Measurements from ENCODE around the gene FRAS1. TPM values are rescaled to one million over a fixed set of nuclear protein-coding genes. Genes with fewer than 3 reads are reported as not detected.

FRAS1 gene
- total RNA-seq, 8 experiments from 2014 or later = 0.59 to 28.6 (median 5.4) TPM

DNA sequence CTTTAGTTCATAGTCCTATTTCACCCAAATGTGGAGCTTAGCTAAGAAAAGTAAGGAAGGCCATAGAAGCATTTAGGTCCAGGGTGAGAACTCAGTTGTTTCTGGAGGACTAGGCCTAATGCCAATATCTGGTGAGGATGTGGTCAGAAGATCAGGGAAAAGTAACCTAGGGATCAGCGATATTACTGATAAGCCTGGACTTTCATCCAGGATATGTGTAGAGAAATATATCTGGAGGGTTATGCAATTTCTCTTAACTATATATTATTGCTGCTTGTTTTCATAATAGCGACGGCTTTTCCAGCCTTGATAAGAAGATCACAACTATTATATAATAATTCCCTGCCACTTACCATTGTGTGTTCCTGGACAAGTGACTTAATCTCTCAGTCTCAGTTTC, 81.1 kb downstream of the FRAS1 start:
- WGBS, 10 experiments = 80 to 100% (median 100%) methylated on average over 1 to 3 of the region's 3 CpGs; no CpG with 5 or more reads in 3 of the 10 experiments

DNA sequence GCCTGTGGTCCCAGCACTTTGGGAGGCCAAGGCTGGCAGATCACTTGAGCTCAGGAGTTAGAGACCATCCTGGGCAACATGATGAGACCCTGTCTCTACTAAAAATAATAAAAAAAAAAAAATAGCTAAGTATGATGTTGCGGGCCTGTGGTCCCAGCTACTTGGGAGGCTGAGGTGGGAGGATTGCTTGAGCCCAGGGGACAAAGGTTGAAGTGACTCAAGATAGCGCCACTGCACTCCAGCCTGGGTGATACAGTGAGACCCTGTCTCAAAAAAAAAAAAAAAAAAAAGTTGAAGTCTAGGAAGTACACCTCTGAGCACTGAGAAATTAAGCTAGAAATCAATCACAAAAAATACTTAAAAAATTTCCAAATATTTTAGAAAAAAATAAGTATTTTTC, 86.5 kb downstream of the FRAS1 start:
- H3K27ac ChIP-seq = no peak overlapping the region
- no peak overlapping the region for H3K4me3 ChIP-seq
- no peak for ATAC-seq (replicated peaks in 6 of 8)
- in situ Hi-C loops (cut with MboI; ENCODE audit: low pct_unique_long_range_greater_than_20kb in 2 of 9, low sequenced_read_pairs in 9 of 9, unreplicated experiment in 9 of 9) = no loop called here
- no peaks in the 10 kb centered on the region for H3K4me1 ChIP-seq (replicated peaks in 1 of 2)
- WGBS, 10 experiments = 79 to 100% (median 100%) methylated on average over 1 to 2 of the region's 2 CpGs; no CpG with 5 or more reads in 1 of the 10 experiments

More for the DNA sequence above, 81.1 kb downstream of the FRAS1 start:
- no peaks in the 10 kb centered on the region for H3K4me1 ChIP-seq (replicated peaks in 1 of 2)
- no peak overlapping the region for H3K27ac ChIP-seq
- ATAC-seq (replicated peaks in 6 of 8) = no peak
- H3K4me3 ChIP-seq = no peak overlapping the region
- in situ Hi-C loops (cut with MboI; ENCODE audit: low pct_unique_long_range_greater_than_20kb in 2 of 9, low sequenced_read_pairs in 9 of 9, unreplicated experiment in 9 of 9) = no loop called here

DNA sequence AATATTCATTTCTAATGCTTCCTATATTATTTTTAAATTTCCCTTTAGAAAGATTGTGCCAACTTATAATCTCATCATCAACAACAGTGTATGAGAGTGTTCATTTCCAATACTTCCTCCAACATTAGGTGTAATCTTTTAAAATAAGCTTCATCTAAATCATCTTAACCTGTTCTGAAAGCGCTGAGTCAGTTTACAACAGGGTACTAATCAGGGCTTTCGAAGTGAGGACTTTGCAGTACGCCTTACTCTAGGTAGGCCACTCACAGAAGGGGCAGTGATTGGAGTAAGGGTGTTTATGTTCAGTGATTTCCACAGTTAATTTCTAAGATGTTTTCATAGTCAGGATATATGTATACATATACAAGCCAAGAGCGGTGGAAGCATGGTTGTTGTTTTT, 87.9 kb downstream of the FRAS1 start:
- in situ Hi-C loops (cut with MboI; ENCODE audit: low pct_unique_long_range_greater_than_20kb in 2 of 9, low sequenced_read_pairs in 9 of 9, unreplicated experiment in 9 of 9) = no loop called here
- no peak overlapping the region for H3K27ac ChIP-seq
- WGBS, 10 experiments = 87 to 100% (median 97%) methylated on average over 1 to 4 of the region's 4 CpGs; no CpG with 5 or more reads in 1 of the 10 experiments
- H3K4me3 ChIP-seq = no peak overlapping the region
- no peak for ATAC-seq (replicated peaks in 6 of 8)
- peaks cover 6 to 11% of the 10 kb centered on the region in 2 donors for H3K4me1 ChIP-seq (replicated peaks in 1 of 2)

DNA sequence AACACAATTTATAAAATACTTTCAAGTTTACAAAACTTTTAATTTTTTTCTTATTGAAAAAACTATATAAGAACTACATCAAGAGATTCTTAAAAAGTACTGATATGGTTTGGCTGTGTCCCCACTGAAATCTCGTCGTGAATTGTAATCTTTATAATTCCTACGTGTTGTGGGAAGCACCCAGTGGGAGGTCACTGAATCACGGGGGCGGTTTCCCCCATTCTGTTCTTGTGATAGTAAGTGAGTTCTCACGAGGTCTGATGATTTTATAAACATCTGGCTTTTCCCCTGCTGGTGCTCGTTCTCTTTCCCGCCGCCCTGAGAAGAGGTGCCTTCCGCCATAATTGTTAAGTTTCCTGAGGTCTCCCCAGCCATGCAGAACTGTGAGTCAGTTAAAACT, 88.5 kb downstream of the FRAS1 start:
- in situ Hi-C loops (cut with MboI; ENCODE audit: low pct_unique_long_range_greater_than_20kb in 2 of 9, low sequenced_read_pairs in 9 of 9, unreplicated experiment in 9 of 9) = no loop called here
- peaks cover 11 to 17% of the 10 kb centered on the region in 2 donors for H3K4me1 ChIP-seq (replicated peaks in 1 of 2)
- no peak for ATAC-seq (replicated peaks in 6 of 8)
- no peak overlapping the region for H3K27ac ChIP-seq
- WGBS, 10 experiments = 66 to 87% (median 78%) methylated on average over 3 to 10 of the region's 10 CpGs; no CpG with 5 or more reads in 3 of the 10 experiments
- no peak overlapping the region for H3K4me3 ChIP-seq

DNA sequence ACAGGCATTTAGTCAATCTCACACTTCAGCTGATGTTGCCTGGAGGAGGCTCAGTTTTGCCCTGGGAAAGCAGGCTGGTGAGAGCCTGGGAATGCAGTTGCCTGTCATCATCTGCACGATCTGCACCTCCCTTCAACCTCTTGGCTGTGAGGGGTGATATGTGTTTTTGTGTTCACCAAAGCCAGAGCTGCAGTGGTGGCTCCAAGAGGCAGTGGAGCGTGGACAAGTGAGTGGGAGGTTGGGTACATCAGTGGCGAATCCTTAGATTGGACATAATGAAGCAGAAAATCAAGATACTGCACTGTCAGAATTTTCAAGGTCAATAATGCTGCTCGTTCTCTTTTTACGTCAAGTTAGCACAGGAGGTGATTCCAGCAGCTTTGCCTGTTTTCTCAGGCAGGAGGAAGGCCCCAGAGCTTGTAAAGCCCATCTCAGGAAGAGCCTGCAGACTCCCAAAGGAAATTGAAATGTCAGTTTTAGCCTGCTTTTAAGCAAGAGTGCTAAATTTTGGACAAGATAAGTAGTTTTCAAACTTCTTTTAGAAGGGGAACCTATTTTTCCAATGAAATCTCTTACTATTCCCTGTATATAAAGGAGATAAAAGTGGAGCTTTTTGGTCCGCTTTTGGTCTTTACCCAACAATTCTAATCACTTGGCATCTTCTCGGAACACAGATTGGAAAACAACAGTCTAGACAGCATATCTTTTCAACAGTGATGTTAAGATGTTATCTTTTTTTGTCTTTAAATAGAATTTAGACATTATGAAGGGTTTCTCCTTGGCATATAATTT, 92.8 kb downstream of the FRAS1 start:
- in situ Hi-C loops (cut with MboI; ENCODE audit: low pct_unique_long_range_greater_than_20kb in 2 of 9, low sequenced_read_pairs in 9 of 9, unreplicated experiment in 9 of 9) = no loop called here
- 25 to 95% (median 67%) methylated on average over 1 to 6 of the region's 7 CpGs; no CpG with 5 or more reads in 1 of the 10 experiments for WGBS, 10 experiments
- peak in 5 of 8 experiments; percentile 21 to 75 (median 49) for ATAC-seq (replicated peaks in 6 of 8)
- H3K4me3 ChIP-seq = no peak overlapping the region
- H3K4me1 ChIP-seq (replicated peaks in 1 of 2) = peaks cover 14 to 18% of the 10 kb centered on the region in 2 donors
- no peak overlapping the region for H3K27ac ChIP-seq

DNA sequence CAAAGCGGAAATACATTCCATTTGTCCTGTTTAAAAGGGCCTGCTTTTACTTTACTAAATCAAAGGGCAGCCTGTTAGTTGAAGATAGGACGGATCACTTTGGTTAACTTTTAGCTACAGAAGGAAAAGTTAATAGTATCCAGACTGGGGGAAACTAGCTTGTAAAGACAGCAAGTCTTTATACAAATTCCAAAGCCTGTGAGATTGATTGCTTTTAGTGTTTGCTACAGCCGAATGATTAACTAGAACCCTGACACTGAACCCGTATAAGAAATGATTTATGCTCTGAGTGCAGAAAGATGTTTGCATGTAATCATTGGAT, 93.4 kb downstream of the FRAS1 start:
- H3K4me3 ChIP-seq = no peak overlapping the region
- in situ Hi-C loops (cut with MboI; ENCODE audit: low pct_unique_long_range_greater_than_20kb in 2 of 9, low sequenced_read_pairs in 9 of 9, unreplicated experiment in 9 of 9) = no loop called here
- peak in 1 of 8 experiments; percentile 45 for ATAC-seq (replicated peaks in 6 of 8)
- H3K27ac ChIP-seq = no peak overlapping the region
- peaks cover 15 to 21% of the 10 kb centered on the region in 2 donors for H3K4me1 ChIP-seq (replicated peaks in 1 of 2)
- 0 to 74% (median 19%) methylated on average over 2 to 4 of the region's 4 CpGs; no CpG with 5 or more reads in 3 of the 10 experiments for WGBS, 10 experiments

DNA sequence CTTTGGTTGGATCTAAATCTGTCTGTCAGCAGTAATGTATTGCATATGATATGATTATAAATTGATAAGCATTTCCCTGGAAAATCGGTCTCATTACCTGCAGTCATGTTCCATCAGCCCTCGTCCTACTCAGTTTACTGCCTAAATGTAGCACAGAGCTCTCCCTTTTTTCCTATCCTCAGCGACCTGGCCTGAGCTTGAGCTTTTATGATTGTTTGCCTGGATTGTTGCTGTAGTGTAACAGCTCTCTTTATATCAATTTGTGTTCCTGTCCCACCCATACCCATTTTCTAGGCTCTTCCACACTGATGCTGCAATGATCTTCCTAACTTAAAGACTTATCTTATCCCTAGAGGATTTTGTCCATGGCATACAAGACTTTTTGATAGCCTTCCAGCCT, 95.7 kb downstream of the FRAS1 start:
- ATAC-seq (replicated peaks in 6 of 8) = no peak
- Histone ChIP-seq H3K27ac (no peak overlapping the region), H3K4me1 (replicated peaks in 1 of 2) (peaks cover 19 to 31% of the 10 kb centered on the region in 2 donors), H3K4me3 (no peak overlapping the region)
- 53 to 100% (median 92%) methylated on average over 2 to 3 of the region's 3 CpGs; no CpG with 5 or more reads in 4 of the 10 experiments for WGBS, 10 experiments
- in situ Hi-C loops (cut with MboI; ENCODE audit: low pct_unique_long_range_greater_than_20kb in 2 of 9, low sequenced_read_pairs in 9 of 9, unreplicated experiment in 9 of 9) = no loop called here

DNA sequence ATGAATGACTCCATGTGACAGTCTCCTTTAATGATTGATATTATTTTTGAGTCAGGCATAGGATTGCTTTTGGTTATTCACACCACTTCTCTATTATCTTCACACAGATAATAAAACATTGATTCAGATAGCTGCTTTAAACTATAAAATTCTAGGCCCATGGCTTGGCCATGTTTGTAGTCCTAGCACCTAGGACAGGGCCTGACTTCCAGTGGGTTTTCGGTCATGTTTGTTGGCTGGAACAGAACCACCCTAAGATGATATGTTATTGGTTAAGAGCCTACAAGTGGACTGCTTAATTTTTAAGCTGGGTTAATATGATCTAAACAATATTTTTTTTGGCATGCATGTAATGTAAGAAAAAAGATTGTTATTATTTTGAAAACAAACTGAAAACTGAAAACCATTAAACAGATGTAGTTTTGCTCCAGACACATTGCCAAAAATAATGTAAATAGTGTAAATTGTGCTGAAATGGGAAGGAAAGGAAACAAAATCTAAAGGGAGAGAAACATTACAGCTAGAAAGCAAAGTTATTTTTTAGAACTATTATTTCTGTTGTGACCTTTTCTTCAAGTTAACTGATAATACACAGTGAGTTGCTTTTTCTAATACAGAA, 98.0 kb downstream of the FRAS1 start:
- ATAC-seq (replicated peaks in 6 of 8) = no peak
- H3K27ac ChIP-seq = no peak overlapping the region
- H3K4me3 ChIP-seq = no peak overlapping the region
- H3K4me1 ChIP-seq (replicated peaks in 1 of 2) = peaks cover 12 to 19% of the 10 kb centered on the region in 2 donors
- 86 to 100% (median 100%) methylated on average over 1 of the region's 1 CpG; no CpG with 5 or more reads in 5 of the 10 experiments for WGBS, 10 experiments
- in situ Hi-C loops (cut with MboI; ENCODE audit: low pct_unique_long_range_greater_than_20kb in 2 of 9, low sequenced_read_pairs in 9 of 9, unreplicated experiment in 9 of 9) = no loop called here

DNA sequence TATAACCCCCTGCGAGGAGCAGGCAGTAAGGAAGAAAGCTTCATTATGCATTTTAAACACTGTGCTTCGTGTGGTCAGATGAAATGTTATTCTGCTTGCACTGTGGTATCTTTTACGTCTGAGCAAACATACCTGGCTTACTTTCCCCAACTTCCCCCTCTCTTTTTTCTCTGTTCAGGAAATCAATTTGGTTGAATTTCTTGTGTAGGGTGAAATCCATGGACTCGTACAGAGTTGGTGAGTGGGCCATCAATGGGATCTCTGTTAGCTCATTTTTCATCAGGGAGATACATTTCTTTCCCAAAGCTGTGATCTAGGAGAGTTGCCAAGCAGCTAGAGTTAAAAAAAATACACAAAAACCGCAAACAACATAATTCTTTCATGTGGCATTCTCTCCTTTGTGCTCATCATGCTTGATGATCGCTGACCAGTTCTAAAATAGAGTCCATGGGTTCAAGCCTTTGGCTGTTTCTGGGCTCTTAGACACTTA, 98.5 kb downstream of the FRAS1 start:
- in situ Hi-C loops (cut with MboI; ENCODE audit: low pct_unique_long_range_greater_than_20kb in 2 of 9, low sequenced_read_pairs in 9 of 9, unreplicated experiment in 9 of 9) = no loop called here
- H3K27ac ChIP-seq = no peak overlapping the region
- peak in 3 of 8 experiments; percentile 43 to 91 (median 48) for ATAC-seq (replicated peaks in 6 of 8)
- no peak overlapping the region for H3K4me3 ChIP-seq
- WGBS, 10 experiments = 0 to 60% (median 50%) methylated on average over 1 to 6 of the region's 6 CpGs; no CpG with 5 or more reads in 1 of the 10 experiments
- H3K4me1 ChIP-seq (replicated peaks in 1 of 2) = peaks cover 8 to 14% of the 10 kb centered on the region in 2 donors

DNA sequence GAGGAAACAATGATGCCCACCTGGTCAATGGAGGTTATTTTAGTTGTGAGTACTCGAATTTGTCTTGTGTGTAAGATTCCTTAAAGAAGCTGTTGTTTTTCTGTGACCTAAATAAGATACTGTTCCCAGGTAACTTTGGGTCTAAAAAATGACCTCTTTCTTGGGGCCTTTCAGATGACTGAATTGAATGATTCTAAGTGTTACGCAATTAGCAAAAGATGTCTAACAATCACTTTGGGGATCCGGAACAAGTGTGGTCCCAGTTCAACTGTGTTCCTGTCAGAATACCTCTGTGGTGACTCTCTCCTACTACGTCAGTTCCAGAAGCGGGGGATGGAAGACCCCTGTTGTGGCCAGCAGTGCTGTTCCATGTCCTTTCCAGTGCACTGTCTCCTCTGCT, 99.4 kb downstream of the FRAS1 start:
- Histone ChIP-seq H3K4me3 (no peak overlapping the region), H3K27ac (no peak overlapping the region), H3K4me1 (replicated peaks in 1 of 2) (peaks cover 5 to 15% of the 10 kb centered on the region in 2 donors)
- 80 to 100% (median 93%) methylated on average over 1 to 5 of the region's 5 CpGs; no CpG with 5 or more reads in 2 of the 10 experiments for WGBS, 10 experiments
- ATAC-seq (replicated peaks in 6 of 8) = no peak
- in situ Hi-C loops (cut with MboI; ENCODE audit: low pct_unique_long_range_greater_than_20kb in 2 of 9, low sequenced_read_pairs in 9 of 9, unreplicated experiment in 9 of 9) = no loop called here

DNA sequence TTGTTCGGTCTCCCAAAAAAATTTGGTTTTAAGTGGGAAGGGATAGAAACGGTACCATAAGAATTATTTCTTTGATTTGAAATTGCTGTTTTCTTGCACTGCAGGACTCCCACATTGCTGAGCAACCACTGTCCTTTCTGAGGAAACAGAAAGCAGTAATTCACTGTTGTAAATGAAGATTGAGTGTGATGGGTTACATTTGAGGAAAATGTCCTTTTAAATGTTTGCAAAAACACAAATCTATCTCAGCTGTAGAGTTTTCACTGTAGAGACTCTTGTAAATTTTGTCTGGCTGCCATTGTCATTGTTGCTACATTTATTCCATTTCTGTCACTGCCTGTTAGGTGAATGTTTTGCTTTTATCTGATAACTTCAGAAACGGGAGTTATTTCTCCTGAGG, 105.2 kb downstream of the FRAS1 start:
- in situ Hi-C loops (cut with MboI; ENCODE audit: low pct_unique_long_range_greater_than_20kb in 2 of 9, low sequenced_read_pairs in 9 of 9, unreplicated experiment in 9 of 9) = no loop called here
- Histone ChIP-seq H3K4me3 (no peak overlapping the region), H3K4me1 (replicated peaks in 1 of 2) (peaks cover 8 to 10% of the 10 kb centered on the region in 2 donors), H3K27ac (no peak overlapping the region)
- 0 to 72% (median 43%) methylated on average over 1 to 3 of the region's 3 CpGs; no CpG with 5 or more reads in 2 of the 10 experiments for WGBS, 10 experiments
- ATAC-seq (replicated peaks in 6 of 8) = peak in 1 of 8 experiments; percentile 54

DNA sequence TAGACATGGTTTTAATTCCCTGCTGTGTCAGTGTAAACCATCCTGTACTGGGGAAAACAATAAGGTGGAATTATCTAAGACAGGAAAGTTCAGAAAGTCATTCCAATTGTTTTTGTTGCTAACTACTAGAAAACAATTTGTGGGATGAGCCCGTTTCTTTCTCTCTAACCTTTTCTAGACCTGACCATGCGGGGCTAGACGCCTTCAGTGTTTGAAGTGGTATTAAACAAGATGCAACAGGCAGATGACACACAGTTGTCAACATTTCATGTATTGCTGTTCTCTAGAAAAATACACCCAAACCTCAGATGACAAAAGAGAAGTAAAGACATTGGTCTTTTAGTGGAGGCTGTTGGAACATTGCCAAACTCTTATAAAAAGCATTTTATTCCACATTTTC, 105.7 kb downstream of the FRAS1 start:
- Histone ChIP-seq H3K4me1 (replicated peaks in 1 of 2) (peaks cover 8 to 10% of the 10 kb centered on the region in 2 donors), H3K27ac (no peak overlapping the region), H3K4me3 (no peak overlapping the region)
- WGBS, 10 experiments = 39 to 93% (median 79%) methylated on average over 1 to 3 of the region's 3 CpGs; no CpG with 5 or more reads in 3 of the 10 experiments
- in situ Hi-C loops (cut with MboI; ENCODE audit: low pct_unique_long_range_greater_than_20kb in 2 of 9, low sequenced_read_pairs in 9 of 9, unreplicated experiment in 9 of 9) = no loop called here
- no peak for ATAC-seq (replicated peaks in 6 of 8)

DNA sequence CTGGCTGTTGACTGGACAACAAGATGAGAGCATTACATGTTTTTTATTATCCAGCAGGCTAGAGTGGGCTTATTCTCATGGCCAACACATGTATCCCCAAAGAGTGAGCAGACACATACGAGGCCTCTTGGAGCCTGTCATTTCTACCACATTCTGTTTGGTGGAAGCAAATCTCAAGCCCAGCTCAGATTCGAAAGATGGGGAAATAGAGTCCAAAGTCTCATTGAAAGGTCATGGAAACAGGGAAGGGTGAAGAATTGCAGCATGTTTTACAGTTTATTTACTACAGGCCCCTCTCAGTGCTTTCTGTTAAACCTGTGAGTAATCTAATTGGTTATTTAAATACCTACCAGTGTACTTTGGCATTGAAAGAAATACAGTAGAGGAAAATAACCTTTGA, 108.6 kb downstream of the FRAS1 start:
- ATAC-seq (replicated peaks in 6 of 8) = no peak
- H3K27ac ChIP-seq = no peak overlapping the region
- no peak overlapping the region for H3K4me3 ChIP-seq
- WGBS, 10 experiments = 37 to 100% (median 71%) methylated on average over 1 to 2 of the region's 2 CpGs; no CpG with 5 or more reads in 5 of the 10 experiments
- in situ Hi-C loops (cut with MboI; ENCODE audit: low pct_unique_long_range_greater_than_20kb in 2 of 9, low sequenced_read_pairs in 9 of 9, unreplicated experiment in 9 of 9) = no loop called here
- H3K4me1 ChIP-seq (replicated peaks in 1 of 2) = peaks cover 8 to 10% of the 10 kb centered on the region in 2 donors
